WTC11 (cell line): ENCODE data around the gene ABHD3. TPM values are rescaled to one million over a fixed set of nuclear protein-coding genes. Genes with fewer than 3 reads are reported as not detected.
A peak's percentile ranks its signal among the peaks of the same experiment; 100 is the strongest.
"Not testable (repeated sequence)": the region's sequence is repeated elsewhere in the genome, so short reads cannot be mapped to it uniquely, and the experiment has no call there.

ENCODE experiments used
- ATAC-seq: fragments of 200-7000 bp; cut with Tn5 transposase; 2 replicates; pipeline ENCODE4 v1.10.0; 2021; ENCODE audit warnings: mild to moderate bottlenecking, moderate library complexity
- CTCF ChIA-PET: fragments of 300-600 bp; sonication (Branson Sonifier 250); formaldehyde crosslinking; loops from one replicate; lab custom pipeline; 2021; ENCODE audit warnings: antibody characterized with exemption; lab: Charles Lee
- POLR2A ChIA-PET: fragments of 350-600 bp; sonication (Branson Sonifier 250); formaldehyde crosslinking; loops from one replicate; lab custom pipeline; 2021; ENCODE audit warnings: antibody characterized with exemption; lab: Charles Lee
- DNase-seq: peaks from one replicate; pipeline ENCODE4 v3.0.0; 2021; ENCODE audit warnings: low spot score
- H3K27ac Mint-ChIP-seq: 2 replicates; pipeline ENCODE4 v1.8.0; 2021; ENCODE audit warnings: mixed read lengths
- H3K27me3 Mint-ChIP-seq: 2 replicates; pipeline ENCODE4 v1.8.0; 2021; ENCODE audit warnings: low read depth, mild to moderate bottlenecking, moderate library complexity, mixed read lengths
- H3K36me3 Mint-ChIP-seq: 2 replicates; pipeline ENCODE4 v1.8.0; 2021; ENCODE audit warnings: mixed read lengths
- H3K4me1 Mint-ChIP-seq: 2 replicates; pipeline ENCODE4 v1.8.0; 2022; ENCODE audit warnings: mixed read lengths
- H3K4me3 Mint-ChIP-seq: 2 replicates; pipeline ENCODE4 v1.8.0; 2021; ENCODE audit warnings: mild to moderate bottlenecking, moderate library complexity, mixed read lengths
- H3K9me3 Mint-ChIP-seq: 2 replicates; pipeline ENCODE4 v1.8.0; 2021; ENCODE audit warnings: mixed read lengths
- CREM ChIP-seq: sonication (generic); formaldehyde crosslinking; IDR thresholded peaks from 2 replicates; pipeline ENCODE4 v1.8.1; 2022; ENCODE audit warnings: mild to moderate bottlenecking, missing genetic modification reagents, moderate library complexity
- FOXJ3 ChIP-seq: sonication (generic); formaldehyde crosslinking; IDR thresholded peaks from 2 replicates; pipeline ENCODE4 v1.9.0; 2021; ENCODE audit warnings: missing genetic modification reagents, mild to moderate bottlenecking, borderline replicate concordance
- FOXK1 ChIP-seq: sonication (generic); formaldehyde crosslinking; IDR thresholded peaks from 2 replicates; pipeline ENCODE4 v1.8.0; 2022; ENCODE audit warnings: mild to moderate bottlenecking, moderate library complexity, missing genetic modification reagents
- GABPB1 ChIP-seq: sonication (generic); formaldehyde crosslinking; IDR thresholded peaks from 2 replicates; pipeline ENCODE4 v1.8.1; 2023; ENCODE audit warnings: mild to moderate bottlenecking, missing genetic modification reagents
- GRHL2 ChIP-seq: fragments of 250-450 bp; sonication (Bioruptor Pico); IDR thresholded peaks from 2 replicates; pipeline ENCODE4 v1.8.0; 2022; ENCODE audit warnings: mild to moderate bottlenecking, moderate library complexity; ENCODE audit not compliant: insufficient replicate concordance, severe bottlenecking
- IRF2 ChIP-seq: sonication (generic); formaldehyde crosslinking; IDR thresholded peaks from 2 replicates; pipeline ENCODE4 v1.8.0; 2022; ENCODE audit warnings: low read depth, missing genetic modification reagents, borderline replicate concordance
- KAT7 ChIP-seq: sonication (generic); formaldehyde crosslinking; IDR thresholded peaks from 2 replicates; pipeline ENCODE4 v1.8.1; 2023; ENCODE audit warnings: missing genetic modification reagents, mild to moderate bottlenecking, borderline replicate concordance
- NFATC4 ChIP-seq: fragments of 250-450 bp; sonication (Bioruptor Pico); IDR thresholded peaks from 2 replicates; pipeline ENCODE4 v1.9.0; 2021; ENCODE audit warnings: mild to moderate bottlenecking
- NFYB ChIP-seq: sonication (generic); formaldehyde crosslinking; conservative IDR thresholded peaks from 2 replicates; pipeline ENCODE4 v1.8.0; 2022; ENCODE audit warnings: low read depth, missing genetic modification reagents
- ZNF121 ChIP-seq: sonication (generic); formaldehyde crosslinking; IDR thresholded peaks from 2 replicates; pipeline ENCODE4 v1.8.0; 2023; ENCODE audit warnings: missing genetic modification reagents
- ZNF219 ChIP-seq: sonication (generic); formaldehyde crosslinking; IDR thresholded peaks from 2 replicates; pipeline ENCODE4 v1.8.0; 2023; ENCODE audit warnings: missing genetic modification reagents, mild to moderate bottlenecking, borderline replicate concordance
- ZNF232 ChIP-seq: sonication (generic); formaldehyde crosslinking; IDR thresholded peaks from 2 replicates; pipeline ENCODE4 v1.8.0; 2022; ENCODE audit warnings: mild to moderate bottlenecking, missing genetic modification reagents
- ZNF317 ChIP-seq: sonication (generic); formaldehyde crosslinking; IDR thresholded peaks from 2 replicates; pipeline ENCODE4 v1.8.1; 2023; ENCODE audit warnings: low read depth, mild to moderate bottlenecking, moderate library complexity, missing genetic modification reagents, borderline replicate concordance
- ZNF416 ChIP-seq: fragments of 250-450 bp; sonication (Bioruptor Pico); IDR thresholded peaks from 2 replicates; pipeline ENCODE4 v1.9.0; 2021; ENCODE audit warnings: mild to moderate bottlenecking, inconsistent platforms
- total RNA-seq: library from RNA; stranded (reverse); gene quantifications from 3 replicates; pipeline ENCODE4 v1.2.3, GENCODE V29; 2021
- TF ChIP-seq, protein P1 (sequence below): sonication (generic); formaldehyde crosslinking; IDR thresholded peaks from 2 replicates; pipeline ENCODE4 v1.8.1; 2023; ENCODE audit warnings: mild to moderate bottlenecking, missing genetic modification reagents, moderate library complexity
- TF ChIP-seq, protein P2 (sequence below): sonication (generic); formaldehyde crosslinking; IDR thresholded peaks from 2 replicates; pipeline ENCODE4 v1.8.1; 2022; ENCODE audit warnings: missing genetic modification reagents, borderline replicate concordance
- TF ChIP-seq, protein P3 (sequence below): fragments of 250-450 bp; sonication (Bioruptor Pico); IDR thresholded peaks from 2 replicates; pipeline ENCODE4 v1.8.0; 2021; ENCODE audit warnings: mild to moderate bottlenecking
- TF ChIP-seq, protein P4 (sequence below): sonication (generic); formaldehyde crosslinking; IDR thresholded peaks from 2 replicates; pipeline ENCODE4 v1.8.0; 2023; ENCODE audit warnings: mild to moderate bottlenecking, missing genetic modification reagents

ABHD3 gene
- total RNA-seq, 1 experiment from 2014 or later = 11.1 TPM

DNA sequence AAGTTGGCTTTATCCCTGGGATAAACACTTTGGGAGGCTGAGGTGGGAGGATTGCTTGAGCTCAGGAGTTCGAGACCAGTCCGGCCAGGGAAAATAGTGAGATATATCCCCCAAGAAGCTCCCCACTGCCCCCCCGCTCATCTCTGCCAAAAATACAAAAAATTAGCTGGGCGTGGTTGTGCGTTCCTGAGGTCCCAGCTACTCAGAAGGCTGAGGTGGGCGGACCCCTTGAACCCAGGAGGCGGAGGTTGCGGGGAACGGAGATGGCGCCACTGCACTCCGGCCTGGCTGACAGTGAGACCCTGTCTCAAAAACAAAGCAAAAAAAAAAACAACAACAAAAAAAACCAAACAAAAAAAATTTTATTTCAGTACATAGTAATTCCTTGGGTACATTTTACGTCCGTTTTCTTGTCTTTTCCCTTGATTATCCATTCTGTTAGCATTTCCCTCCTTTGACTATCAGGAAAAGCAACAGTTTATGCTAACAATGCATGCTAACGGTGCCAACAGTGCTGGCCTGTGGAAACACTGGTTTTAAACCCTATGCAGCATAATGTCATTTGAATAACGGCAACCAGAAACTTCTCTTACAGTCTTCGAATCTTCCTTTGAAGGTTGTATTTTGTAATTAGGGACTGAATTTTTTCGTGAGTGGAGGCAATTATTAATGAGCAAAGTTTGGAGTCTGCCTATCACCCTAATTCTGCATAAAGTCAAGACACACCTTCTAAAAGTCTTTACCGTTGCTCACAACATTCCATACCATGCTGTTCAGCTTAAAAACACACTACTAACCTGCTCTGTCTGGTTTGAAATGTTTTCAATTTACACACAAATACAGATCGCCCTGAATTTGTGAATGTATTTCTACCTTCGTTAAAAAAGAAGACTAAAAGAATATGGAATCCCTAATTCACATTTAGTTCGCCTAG is 35.3 kb upstream of the ABHD3 start:
- no peak for DNase-seq

DNA sequence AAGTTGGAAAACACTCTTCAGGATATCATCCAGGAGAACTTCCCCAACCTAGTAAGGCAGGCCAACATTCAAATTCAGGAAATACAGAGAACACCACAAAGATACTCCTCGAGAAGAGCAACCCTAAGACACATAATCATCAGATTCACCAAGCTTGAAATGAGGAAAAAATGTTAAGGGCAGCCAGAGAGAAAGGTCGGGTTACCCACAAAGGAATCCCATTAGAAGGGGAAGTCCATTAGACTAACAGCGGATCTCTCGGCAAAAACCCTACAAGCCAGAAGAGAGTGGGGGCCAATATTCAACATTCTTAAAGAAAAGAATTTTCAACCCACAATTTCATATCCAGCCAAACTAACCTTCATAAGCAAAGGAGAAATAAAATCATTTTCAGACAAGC is 32.4 kb upstream of the ABHD3 start:
- Mint-ChIP-seq H3K36me3 (peaks cover 21% of the 10 kb centered on the region), H3K9me3 (peaks cover 24% of the 10 kb centered on the region), H3K4me1 (peaks cover 27% of the 10 kb centered on the region), H3K27me3 (peaks cover 11% of the 10 kb centered on the region)
- H3K27ac Mint-ChIP-seq, H3K4me3 Mint-ChIP-seq, ATAC-seq, DNase-seq, POLR2A ChIA-PET, CTCF ChIA-PET: not testable (repeated sequence)

More for the DNA sequence above, 35.3 kb upstream of the ABHD3 start:
- peak; percentile 2 for ATAC-seq
- H3K36me3 Mint-ChIP-seq = peaks cover 17% of the 10 kb centered on the region
- peak overlapping the region; percentile 87 for H3K4me3 Mint-ChIP-seq
- H3K27ac Mint-ChIP-seq = peak overlapping the region; percentile 94
- H3K4me1 Mint-ChIP-seq = peaks cover 46% of the 10 kb centered on the region
- CTCF ChIA-PET = interaction anchor here (0.6 to 3.8 kb wide), 9 partner anchors 9 to 1452 kb away, joined by 3 to 17 read pairs (median 4); partner anchors contain the start of genes ABHD3, ESCO1 and SNRPD1
- TF ChIP-seq NFYB (CRISPR knock-in tag) (no peak), GRHL2 (CRISPR knock-in tag) (no peak), ZNF121 (0 out of 2 replicates have a peak, but pooled peaks have one; percentile 26), ZNF232 (CRISPR knock-in tag) (no peak), FOXK1 (CRISPR knock-in tag) (no peak)
- TF ChIP-seq, all 79 proteins: peak for 1
- peaks cover 11% of the 10 kb centered on the region for H3K27me3 Mint-ChIP-seq
- peaks cover 18% of the 10 kb centered on the region for H3K9me3 Mint-ChIP-seq
- POLR2A ChIA-PET = interaction anchor here (0.5 to 1.8 kb wide), 5 partner anchors 35 to 140 kb away, joined by 3 to 16 read pairs (median 5); partner anchors contain the start of genes ABHD3 and ESCO1

DNA sequence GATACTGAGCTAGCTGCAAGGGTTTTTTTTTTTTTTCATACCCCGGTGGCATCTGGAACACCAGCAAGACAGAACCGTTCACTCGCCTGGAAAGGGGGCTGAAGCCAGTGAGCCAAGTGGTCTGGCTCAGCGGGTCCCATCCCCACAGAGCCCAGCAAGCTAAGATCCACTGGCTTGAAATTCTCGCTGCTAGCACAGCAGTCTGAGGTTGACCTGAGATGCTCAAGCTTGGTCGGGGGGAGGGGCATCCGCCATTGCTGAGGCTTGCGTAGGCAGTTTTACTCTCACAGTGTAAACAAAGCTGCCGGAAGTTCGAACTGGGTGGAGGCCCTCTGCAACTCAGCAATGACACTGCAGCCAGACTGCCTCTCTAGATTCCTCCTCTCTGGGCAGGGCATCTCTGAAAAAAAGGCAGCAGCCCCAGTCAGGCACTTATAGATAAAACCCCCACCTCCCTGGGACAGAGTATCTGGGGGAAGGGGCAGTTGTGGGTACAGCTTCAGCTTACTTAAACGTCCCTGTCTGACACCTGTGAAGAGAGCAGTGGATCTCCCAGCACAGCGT is 31.0 kb upstream of the ABHD3 start:
- ATAC-seq (peak; percentile 29), DNase-seq (peak; percentile 62)
- TF ChIP-seq ZNF416 (CRISPR knock-in tag) = no peak
- TF ChIP-seq NFATC4 (CRISPR knock-in tag) = no peak
- no peak for TF ChIP-seq FOXJ3 (CRISPR knock-in tag)
- TF ChIP-seq, protein P1, sequence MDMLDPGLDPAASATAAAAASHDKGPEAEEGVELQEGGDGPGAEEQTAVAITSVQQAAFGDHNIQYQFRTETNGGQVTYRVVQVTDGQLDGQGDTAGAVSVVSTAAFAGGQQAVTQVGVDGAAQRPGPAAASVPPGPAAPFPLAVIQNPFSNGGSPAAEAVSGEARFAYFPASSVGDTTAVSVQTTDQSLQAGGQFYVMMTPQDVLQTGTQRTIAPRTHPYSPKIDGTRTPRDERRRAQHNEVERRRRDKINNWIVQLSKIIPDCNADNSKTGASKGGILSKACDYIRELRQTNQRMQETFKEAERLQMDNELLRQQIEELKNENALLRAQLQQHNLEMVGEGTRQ (CRISPR knock-in tag) = no peak
- no peak for TF ChIP-seq KAT7 (CRISPR knock-in tag)
- TF ChIP-seq, protein P2, sequence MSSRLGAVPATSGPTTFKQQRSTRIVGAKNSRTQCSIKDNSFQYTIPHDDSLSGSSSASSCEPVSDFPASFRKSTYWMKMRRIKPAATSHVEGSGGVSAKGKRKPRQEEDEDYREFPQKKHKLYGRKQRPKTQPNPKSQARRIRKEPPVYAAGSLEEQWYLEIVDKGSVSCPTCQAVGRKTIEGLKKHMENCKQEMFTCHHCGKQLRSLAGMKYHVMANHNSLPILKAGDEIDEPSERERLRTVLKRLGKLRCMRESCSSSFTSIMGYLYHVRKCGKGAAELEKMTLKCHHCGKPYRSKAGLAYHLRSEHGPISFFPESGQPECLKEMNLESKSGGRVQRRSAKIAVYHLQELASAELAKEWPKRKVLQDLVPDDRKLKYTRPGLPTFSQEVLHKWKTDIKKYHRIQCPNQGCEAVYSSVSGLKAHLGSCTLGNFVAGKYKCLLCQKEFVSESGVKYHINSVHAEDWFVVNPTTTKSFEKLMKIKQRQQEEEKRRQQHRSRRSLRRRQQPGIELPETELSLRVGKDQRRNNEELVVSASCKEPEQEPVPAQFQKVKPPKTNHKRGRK (CRISPR knock-in tag) = no peak
- TF ChIP-seq CREM = no peak
- no peak for TF ChIP-seq ZNF232 (CRISPR knock-in tag)
- 0 out of 2 replicates have a peak, but pooled peaks have one; percentile 46 for TF ChIP-seq FOXK1 (CRISPR knock-in tag)
- TF ChIP-seq, protein P3, sequence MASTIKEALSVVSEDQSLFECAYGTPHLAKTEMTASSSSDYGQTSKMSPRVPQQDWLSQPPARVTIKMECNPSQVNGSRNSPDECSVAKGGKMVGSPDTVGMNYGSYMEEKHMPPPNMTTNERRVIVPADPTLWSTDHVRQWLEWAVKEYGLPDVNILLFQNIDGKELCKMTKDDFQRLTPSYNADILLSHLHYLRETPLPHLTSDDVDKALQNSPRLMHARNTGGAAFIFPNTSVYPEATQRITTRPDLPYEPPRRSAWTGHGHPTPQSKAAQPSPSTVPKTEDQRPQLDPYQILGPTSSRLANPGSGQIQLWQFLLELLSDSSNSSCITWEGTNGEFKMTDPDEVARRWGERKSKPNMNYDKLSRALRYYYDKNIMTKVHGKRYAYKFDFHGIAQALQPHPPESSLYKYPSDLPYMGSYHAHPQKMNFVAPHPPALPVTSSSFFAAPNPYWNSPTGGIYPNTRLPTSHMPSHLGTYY (CRISPR knock-in tag) = no peak
- TF ChIP-seq ZNF219 (CRISPR knock-in tag) = no peak
- TF ChIP-seq, protein P4, sequence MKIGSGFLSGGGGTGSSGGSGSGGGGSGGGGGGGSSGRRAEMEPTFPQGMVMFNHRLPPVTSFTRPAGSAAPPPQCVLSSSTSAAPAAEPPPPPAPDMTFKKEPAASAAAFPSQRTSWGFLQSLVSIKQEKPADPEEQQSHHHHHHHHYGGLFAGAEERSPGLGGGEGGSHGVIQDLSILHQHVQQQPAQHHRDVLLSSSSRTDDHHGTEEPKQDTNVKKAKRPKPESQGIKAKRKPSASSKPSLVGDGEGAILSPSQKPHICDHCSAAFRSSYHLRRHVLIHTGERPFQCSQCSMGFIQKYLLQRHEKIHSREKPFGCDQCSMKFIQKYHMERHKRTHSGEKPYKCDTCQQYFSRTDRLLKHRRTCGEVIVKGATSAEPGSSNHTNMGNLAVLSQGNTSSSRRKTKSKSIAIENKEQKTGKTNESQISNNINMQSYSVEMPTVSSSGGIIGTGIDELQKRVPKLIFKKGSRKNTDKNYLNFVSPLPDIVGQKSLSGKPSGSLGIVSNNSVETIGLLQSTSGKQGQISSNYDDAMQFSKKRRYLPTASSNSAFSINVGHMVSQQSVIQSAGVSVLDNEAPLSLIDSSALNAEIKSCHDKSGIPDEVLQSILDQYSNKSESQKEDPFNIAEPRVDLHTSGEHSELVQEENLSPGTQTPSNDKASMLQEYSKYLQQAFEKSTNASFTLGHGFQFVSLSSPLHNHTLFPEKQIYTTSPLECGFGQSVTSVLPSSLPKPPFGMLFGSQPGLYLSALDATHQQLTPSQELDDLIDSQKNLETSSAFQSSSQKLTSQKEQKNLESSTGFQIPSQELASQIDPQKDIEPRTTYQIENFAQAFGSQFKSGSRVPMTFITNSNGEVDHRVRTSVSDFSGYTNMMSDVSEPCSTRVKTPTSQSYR (CRISPR knock-in tag) = peak; percentile 51; the same call in 1 of the 2 replicates
- TF ChIP-seq GABPB1 (CRISPR knock-in tag) = peak; percentile 71; the same call in 1 of the 2 replicates
- TF ChIP-seq IRF2 = no peak
- no peak for TF ChIP-seq ZNF317 (CRISPR knock-in tag)
- Mint-ChIP-seq H3K4me3 (no peak overlapping the region), H3K4me1 (peaks cover 27% of the 10 kb centered on the region), H3K36me3 (peaks cover 21% of the 10 kb centered on the region), H3K9me3 (peaks cover 24% of the 10 kb centered on the region), H3K27me3 (peaks cover 11% of the 10 kb centered on the region), H3K27ac (no peak overlapping the region)
- CTCF ChIA-PET = interaction anchor here (1.6 kb wide), 1 partner anchor 134 kb away, joined by 5 read pairs; the partner anchor contains the start of gene ESCO1
- POLR2A ChIA-PET = no interaction called here
